NCI-H82 treated with DMSO at 0.1 percent for 48 hours (cell line): ENCODE data around the gene CACNB2.

ENCODE experiments used
- DNase-seq: peaks from one replicate; lab custom pipeline; 2025; ENCODE audit not compliant: unreplicated experiment; lab: John Stamatoyannopoulos, UW

Gene CACNB2

GRCh38 chr10:18224626-18225445, 84.6 kb downstream of the CACNB2 start:
- peak; percentile 39 for DNase-seq

DNA sequence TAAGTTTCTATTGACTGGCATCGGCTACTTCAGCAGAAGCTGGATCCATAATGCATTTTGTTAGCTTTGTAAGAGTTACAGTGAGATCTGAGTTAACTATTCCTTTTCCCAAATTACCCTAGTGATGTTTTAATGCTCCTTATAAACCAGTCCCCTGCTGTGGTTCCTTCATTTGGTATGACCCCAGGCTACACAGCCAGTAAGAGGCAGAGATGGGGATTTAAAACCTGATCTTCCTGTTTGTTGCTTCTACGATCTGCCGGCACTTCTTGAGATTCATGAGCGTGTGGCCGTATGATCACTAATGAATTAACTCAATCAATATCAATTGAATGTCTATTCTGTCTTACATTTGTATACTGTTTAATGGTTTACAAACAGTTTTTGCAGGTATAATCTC, 86.1 kb downstream of the CACNB2 start:
- no peak for DNase-seq

DNA sequence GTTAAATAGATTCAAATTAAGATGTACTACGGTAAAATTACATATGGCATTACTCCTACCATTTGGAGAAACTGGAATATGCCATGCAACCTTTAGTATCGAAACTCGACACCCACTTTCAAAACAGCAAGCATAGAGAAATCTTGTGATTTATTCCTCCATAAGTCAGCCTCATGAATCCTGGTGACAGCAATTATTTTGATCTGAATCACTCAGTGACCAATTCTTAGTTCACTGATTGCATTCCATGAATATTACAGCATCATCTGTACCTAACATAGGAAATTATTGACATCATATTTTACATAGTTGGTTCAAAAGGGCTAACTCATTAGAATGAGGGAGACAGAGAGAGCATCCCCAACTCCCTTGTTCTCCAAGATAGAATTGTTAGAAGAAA, 89.6 kb downstream of the CACNB2 start:
- DNase-seq, result no peak

DNA sequence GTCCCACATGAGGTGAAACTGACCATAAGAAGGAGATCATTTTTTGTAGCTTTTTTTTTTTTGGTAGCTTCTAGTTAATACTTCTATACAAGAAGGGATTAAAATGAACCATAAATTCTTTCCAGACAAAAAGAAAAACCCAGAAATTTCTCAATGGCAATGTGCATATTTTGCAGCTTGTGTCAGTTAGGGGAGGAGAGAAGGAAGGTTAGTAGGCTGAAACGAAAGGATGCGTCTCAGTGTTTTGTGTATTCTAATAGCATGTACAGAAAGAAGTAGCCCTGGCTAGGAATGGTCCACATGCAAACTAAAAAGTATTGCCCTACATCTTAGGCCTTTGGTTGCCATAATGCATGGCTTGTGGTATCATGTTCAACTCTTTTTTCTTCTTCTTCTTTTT, 90.6 kb downstream of the CACNB2 start:
- no peak for DNase-seq

DNA sequence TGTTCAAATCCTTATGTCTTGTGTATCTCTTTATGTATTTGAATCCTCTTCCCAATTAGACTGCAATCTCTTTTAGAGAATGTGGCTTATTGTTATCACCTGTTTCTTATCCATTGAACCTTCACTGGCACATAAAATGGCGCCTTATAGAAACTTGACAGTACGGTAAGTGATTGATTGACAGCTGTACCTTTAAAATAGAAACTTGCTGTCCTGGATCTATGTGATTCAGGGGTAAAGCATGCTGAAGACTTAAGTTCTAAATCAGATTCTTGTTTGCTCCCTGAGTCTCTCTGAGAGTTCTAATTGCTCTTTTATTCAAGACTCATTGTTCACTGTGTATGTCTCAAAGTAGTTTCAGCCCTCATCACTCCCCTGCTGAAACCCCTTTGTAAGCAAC, 91.3 kb downstream of the CACNB2 start:
- DNase-seq, result no peak

DNA sequence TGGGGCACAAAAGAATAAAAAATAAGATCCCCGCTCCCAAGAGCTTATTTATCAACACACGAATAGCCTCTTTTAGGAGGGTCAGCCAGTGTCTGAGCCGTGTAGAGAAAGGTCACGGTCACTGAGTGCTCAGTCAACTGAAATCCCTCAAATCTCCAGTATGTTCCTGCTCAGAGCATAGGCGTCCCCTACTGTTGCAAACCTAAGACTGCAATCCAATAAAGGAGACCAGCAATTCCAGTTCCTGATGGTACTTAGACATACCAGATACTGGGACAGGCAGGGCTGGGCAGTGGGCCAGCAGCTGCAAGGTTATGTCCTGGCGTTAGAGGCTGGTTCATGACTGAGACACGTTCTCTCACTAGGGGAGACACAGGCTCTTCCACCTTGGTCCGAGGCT, 93.6 kb downstream of the CACNB2 start:
- DNase-seq, result no peak

GRCh38 chr10:18235477-18235876, 95.3 kb downstream of the CACNB2 start:
- no peak for DNase-seq

DNA sequence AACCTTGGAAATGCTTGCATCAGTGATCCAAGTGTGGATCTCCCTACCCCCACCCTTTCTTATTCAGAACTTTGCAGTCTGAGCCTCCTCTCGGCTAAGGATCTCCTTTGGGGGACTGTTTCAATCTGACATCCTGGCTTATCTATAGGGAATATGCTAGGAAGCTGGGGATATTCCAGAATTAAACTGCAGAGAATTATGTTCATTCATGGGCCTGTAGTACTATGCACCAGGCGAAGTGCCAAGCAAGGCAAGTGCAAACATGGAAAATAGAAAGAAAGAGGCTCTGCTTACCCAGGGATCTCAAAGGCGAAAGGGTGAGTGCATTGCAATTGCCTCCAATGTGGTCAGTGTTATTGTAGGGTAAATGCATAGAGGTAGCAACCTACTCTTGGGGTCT, 96.5 kb downstream of the CACNB2 start:
- no peak for DNase-seq

DNA sequence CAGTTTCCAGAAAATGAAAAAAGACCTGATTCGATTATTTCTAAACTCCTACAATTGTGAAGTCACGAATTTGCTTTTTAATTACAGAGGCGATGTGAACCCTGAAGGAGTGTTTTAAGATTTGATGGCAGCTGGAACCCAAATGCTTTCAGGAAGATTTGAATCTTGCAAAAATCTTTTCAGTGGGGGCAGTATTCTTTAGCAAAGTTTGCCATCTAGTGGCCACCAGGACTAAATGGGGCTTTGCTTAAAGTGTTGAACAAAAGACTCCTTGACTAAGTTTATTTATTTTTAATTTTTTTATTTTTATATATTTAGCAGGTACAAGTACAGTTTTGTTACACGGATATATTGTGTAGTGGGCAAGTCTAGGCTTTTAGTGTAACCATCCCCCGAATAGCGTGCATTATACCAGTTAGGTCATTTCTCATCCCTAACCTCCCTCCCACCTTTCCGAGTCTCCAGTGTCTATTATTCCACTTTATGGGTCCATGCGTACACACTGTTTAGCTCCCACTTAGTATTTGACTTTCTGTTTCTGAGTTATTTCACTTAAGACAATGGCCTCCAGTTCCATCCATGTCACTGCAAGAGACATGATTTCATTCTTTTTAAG, 98.8 kb downstream of the CACNB2 start:
- DNase-seq, result peak; percentile 27

- DNase-seq, result no peak
Observed at GRCh38 chr10:18240185-18240882, 100.1 kb downstream of the CACNB2 start.

DNA sequence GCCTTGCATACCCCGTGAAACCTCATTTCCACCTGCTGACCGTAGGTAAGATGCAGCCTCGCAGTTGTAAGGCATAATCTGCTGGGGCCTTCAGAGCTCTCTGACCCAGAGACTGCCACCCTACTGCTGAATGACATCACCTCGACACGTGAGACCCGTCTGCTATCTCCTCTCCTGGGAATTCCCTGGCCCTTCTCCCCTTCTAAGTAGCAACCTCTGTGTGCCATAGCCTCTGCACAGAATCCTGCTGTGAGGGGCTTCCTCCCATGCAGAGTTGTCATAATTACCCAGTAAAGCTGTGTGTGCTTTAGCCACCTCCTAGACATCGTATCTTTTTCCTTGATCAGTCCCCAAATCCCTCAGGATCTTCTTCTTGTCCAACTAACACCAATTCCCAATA, 106.7 kb downstream of the CACNB2 start:
- no peak for DNase-seq

DNA sequence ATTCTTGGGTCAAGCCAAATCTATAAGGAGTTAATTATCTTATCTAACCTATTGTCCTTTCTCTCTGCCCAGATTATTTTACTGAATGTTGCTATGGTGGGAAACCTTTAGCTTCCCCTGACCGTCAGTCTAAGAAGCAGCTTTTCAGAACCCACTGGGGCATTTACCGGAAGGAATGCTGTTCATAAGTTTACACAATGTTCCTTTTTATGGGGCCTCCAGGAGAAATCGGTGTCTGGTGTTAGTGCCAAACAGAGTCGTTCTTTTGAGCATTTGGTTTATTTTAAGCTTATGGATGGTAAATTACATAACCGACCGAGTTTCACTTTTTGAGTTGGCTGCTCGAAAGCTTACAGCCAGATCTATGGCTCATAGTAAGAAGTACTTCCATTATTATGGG, 111.9 kb downstream of the CACNB2 start:
- DNase-seq, result no peak

- DNase-seq, result no peak
Observed at GRCh38 chr10:18254086-18254485, 113.9 kb downstream of the CACNB2 start.

DNA sequence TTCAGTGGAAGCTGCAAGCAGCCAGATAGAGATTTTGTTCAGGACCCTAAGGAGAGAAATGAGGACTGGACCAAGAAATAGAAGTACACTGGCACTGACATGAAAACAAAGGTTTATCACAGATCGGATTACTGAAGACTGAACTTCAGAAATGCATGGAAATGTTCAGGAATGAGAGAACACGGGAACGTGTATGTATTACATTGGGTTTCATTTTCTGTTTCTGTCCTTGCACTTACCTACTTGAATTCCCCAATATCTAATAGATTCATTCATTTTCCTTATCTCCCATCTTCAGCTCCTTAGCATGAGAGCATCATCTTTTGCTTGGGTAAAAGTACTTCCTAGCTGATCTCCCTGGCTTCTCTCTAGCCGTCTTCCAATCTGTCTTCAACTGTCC, 114.5 kb downstream of the CACNB2 start:
- DNase-seq, result no peak

- DNase-seq, result no peak
Observed at GRCh38 chr10:18260310-18260922, 120.2 kb downstream of the CACNB2 start.

GRCh38 chr10:18261063-18261610, 120.9 kb downstream of the CACNB2 start:
- no peak for DNase-seq

- DNase-seq, result no peak
Observed at GRCh38 chr10:18261768-18262231, 121.6 kb downstream of the CACNB2 start.

DNA sequence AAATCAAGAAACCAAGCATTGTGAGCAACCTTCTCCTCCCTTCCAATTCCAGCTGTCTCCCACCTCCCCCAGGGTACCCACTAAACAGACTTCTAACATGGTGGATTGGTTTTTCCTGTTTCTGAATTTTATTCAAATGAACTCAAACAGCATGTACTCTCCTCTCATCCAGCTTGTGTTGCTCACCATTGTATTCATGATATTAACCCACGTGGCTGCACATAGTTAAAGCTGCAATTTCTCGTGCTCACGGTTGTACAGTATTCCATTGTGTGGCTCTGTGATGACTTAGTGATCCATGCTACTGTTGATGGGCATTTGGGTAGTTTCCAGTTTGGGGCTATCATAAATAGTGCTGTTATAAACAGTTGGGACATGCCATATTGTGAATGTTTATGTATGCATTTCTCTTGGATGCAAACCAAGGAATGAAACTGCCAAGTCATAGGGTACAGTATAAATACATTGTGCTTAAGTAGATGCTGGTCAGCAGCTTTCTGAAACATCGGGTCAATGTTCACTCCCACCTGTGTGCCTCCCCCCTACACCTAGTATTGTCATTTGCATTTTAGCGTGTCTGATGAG, 124.3 kb downstream of the CACNB2 start:
- no peak for DNase-seq

GRCh38 chr10:18268005-18268404, 127.8 kb downstream of the CACNB2 start:
- no peak for DNase-seq

DNA sequence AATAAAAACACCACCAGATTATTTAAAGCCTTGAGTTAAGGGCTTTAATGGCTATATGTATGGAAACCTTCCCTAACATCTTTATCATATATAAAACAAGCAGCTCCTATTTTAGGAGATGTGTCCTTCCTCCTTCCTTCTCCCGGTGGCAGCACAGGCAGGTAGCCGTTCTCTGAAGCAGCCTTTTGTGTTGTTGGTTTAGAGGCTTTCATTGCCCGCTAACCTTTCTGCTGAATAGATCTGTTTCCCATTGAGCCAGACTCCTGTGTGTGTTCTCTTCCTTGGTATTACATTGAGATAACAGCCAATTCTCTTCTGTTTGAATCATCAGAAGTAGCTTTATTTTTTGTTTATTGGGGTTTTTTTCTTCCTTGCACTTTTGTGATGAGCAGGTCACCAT, 131.3 kb downstream of the CACNB2 start:
- no peak for DNase-seq

DNA sequence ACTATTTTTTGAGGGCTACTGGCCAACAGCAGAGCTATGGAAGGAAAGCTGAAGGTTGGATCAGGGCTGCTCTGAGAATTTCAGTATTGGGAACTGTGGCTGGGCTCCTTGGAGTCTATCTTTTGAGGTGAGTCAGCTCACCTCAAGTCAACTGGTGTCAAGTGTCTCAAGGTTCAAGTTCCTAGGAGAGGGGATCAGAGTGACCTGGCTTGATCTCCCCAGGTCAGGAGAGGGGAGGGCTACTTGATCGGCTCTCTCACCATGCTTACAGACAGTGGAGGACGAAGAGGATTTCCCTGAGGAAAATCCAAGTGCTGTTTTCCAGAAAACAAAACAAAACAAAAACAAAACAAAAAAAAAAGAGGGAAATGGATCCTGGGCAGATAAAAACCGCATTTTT, 132.8 kb downstream of the CACNB2 start:
- DNase-seq, result no peak
